Suprapubic skin (tissue), 4 donors: ENCODE measurements around the gene SPTB. TPM values are rescaled to one million over a fixed set of nuclear protein-coding genes. Genes with fewer than 3 reads are reported as not detected.
"Not testable (repeated sequence)": the region's sequence is repeated elsewhere in the genome, so short reads cannot be mapped to it uniquely, and the experiment has no call there.

Experiments used
- DNase-seq, 2 donors: peaks; one replicate each; pipeline ENCODE4 v3.0.0-alpha.2; 2019; ENCODE audit warnings: low spot score in 2 of 2
- H3K27ac ChIP-seq: fragments of 200-600 bp; sonication (generic); one replicate; pipeline ENCODE4 v1.5.1; 2019
- H3K27me3 ChIP-seq: fragments of 200-600 bp; sonication (generic); one replicate; pipeline ENCODE4 v1.5.1; 2019
- H3K36me3 ChIP-seq: fragments of 200-600 bp; sonication (generic); one replicate; pipeline ENCODE4 v1.5.1; 2019
- H3K4me1 ChIP-seq: fragments of 200-600 bp; sonication (generic); one replicate; pipeline ENCODE4 v1.5.1; 2019
- H3K4me3 ChIP-seq: fragments of 200-600 bp; sonication (generic); one replicate; pipeline ENCODE4 v1.5.1; 2019; ENCODE audit warnings: mild to moderate bottlenecking
- H3K9me3 ChIP-seq: fragments of 200-600 bp; sonication (generic); one replicate; pipeline ENCODE4 v1.5.1; 2019
- EP300 ChIP-seq: sonication (generic); formaldehyde crosslinking; IDR thresholded peaks from one replicate; pipeline ENCODE4 v1.6.1; 2017; ENCODE audit warnings: antibody characterized with exemption
- POLR2A ChIP-seq, 2 donors: fragments of 450-650 bp; IDR thresholded peaks; one replicate each; pipeline ENCODE4 v1.6.1; 2017; ENCODE audit warnings: antibody characterized with exemption in 2 of 2, mild to moderate bottlenecking in 2 of 2, moderate library complexity in 2 of 2
- POLR2AphosphoS5 ChIP-seq, 3 donors: sonication (generic); formaldehyde crosslinking; IDR thresholded peaks; one replicate each; pipeline ENCODE4 v1.6.1; 2017; ENCODE audit warnings: antibody characterized with exemption in 3 of 3
- WGBS: methylation state at CpG from one replicate; pipeline ENCODE4 v1.1.5; 2018; 5-methylcytosine and 5-hydroxymethylcytosine counted together
- total RNA-seq, 4 donors: library from RNA; depleted of rRNA; stranded (reverse); fragments of >200 nt; gene quantifications; one replicate each; pipeline ENCODE4 v1.1.0, GENCODE V29; 2016
- TF ChIP-seq, protein P1 (sequence below), 2 donors: fragments of 200-600 bp in 1 of 2; fragments of 450-650 bp in 1 of 2; sonication (generic) in 1 of 2; IDR thresholded peaks; one replicate each; pipeline ENCODE4 v1.5.1; 2016 to 2019; ENCODE audit warnings: antibody characterized with exemption in 2 of 2, mild to moderate bottlenecking in 1 of 2, moderate library complexity in 1 of 2

Gene SPTB
- total RNA-seq, 4 donors from 2014 or later: 0.44 to 2.4 (median 0.54) TPM

DNA sequence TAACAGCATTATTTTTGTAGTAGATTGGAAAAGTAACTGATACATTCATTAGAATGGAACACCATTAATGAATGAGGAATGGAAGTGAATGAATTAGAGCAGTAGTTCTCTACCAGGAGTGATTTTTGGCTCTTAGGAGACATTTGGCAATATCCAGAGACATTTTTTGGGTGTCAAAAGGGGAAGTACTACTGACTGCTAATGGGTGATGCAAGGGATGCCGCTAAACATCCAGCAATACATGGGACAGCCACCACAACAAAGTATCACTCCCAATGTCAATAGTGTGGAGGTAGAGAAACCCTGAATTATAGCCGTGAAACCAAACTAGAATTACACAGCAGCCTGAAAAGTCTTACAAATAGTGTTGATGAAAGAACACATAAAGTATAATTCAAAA, 36.1 kb upstream of the SPTB start:
- no peaks in the 10 kb centered on the region for H3K36me3 ChIP-seq
- no peaks in the 10 kb centered on the region for H3K9me3 ChIP-seq
- TF ChIP-seq, protein P1, sequence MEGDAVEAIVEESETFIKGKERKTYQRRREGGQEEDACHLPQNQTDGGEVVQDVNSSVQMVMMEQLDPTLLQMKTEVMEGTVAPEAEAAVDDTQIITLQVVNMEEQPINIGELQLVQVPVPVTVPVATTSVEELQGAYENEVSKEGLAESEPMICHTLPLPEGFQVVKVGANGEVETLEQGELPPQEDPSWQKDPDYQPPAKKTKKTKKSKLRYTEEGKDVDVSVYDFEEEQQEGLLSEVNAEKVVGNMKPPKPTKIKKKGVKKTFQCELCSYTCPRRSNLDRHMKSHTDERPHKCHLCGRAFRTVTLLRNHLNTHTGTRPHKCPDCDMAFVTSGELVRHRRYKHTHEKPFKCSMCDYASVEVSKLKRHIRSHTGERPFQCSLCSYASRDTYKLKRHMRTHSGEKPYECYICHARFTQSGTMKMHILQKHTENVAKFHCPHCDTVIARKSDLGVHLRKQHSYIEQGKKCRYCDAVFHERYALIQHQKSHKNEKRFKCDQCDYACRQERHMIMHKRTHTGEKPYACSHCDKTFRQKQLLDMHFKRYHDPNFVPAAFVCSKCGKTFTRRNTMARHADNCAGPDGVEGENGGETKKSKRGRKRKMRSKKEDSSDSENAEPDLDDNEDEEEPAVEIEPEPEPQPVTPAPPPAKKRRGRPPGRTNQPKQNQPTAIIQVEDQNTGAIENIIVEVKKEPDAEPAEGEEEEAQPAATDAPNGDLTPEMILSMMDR (IDR thresholded peaks at IDR 0.05): no peak
- TF ChIP-seq POLR2A (IDR thresholded peaks at IDR 0.05) (no peak), EP300 (no peak), POLR2AphosphoS5 (IDR thresholded peaks at IDR 0.05) (no peak)
- 84% methylated on average over 2 of the region's 2 CpGs for whole genome bisulfite sequencing
- no peak overlapping the region for H3K4me3 ChIP-seq
- DNase-seq: no peak
- no peak overlapping the region for H3K27ac ChIP-seq
- H3K27me3 ChIP-seq: no peaks in the 10 kb centered on the region
- H3K4me1 ChIP-seq: peaks cover 26% of the 10 kb centered on the region

DNA sequence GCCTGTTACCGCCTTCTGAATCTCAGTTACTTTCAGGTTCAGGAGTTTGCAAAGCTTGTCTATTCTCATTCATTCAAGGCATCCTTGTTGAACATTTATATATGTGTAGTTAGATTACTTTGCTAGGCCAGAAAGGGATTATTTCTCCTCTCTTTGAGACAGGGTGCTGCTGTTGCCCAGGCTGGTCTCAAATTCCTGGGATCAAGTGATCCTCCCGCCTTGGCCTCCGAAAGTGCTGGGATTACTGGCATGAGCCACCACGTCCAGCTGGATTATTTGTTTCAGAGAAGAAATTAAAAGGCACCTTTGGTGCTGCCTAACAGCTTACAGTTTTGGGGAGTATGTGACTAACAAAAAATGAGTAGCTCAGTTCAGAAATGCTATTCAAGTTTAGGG, 35.3 kb upstream of the SPTB start:
- H3K4me1 ChIP-seq: peaks cover 26% of the 10 kb centered on the region
- H3K36me3 ChIP-seq: no peaks in the 10 kb centered on the region
- H3K27me3 ChIP-seq: no peaks in the 10 kb centered on the region
- TF ChIP-seq, protein P1 (IDR thresholded peaks at IDR 0.05): no peak
- no peak for TF ChIP-seq POLR2AphosphoS5 (IDR thresholded peaks at IDR 0.05)
- TF ChIP-seq EP300: no peak
- TF ChIP-seq POLR2A (IDR thresholded peaks at IDR 0.05): no peak
- 19% methylated on average over 4 of the region's 4 CpGs for WGBS
- DNase-seq: no peak
- H3K9me3 ChIP-seq: no peaks in the 10 kb centered on the region
- H3K27ac ChIP-seq: peak overlapping the region; percentile 98
- peak overlapping the region; percentile 99 for H3K4me3 ChIP-seq

DNA sequence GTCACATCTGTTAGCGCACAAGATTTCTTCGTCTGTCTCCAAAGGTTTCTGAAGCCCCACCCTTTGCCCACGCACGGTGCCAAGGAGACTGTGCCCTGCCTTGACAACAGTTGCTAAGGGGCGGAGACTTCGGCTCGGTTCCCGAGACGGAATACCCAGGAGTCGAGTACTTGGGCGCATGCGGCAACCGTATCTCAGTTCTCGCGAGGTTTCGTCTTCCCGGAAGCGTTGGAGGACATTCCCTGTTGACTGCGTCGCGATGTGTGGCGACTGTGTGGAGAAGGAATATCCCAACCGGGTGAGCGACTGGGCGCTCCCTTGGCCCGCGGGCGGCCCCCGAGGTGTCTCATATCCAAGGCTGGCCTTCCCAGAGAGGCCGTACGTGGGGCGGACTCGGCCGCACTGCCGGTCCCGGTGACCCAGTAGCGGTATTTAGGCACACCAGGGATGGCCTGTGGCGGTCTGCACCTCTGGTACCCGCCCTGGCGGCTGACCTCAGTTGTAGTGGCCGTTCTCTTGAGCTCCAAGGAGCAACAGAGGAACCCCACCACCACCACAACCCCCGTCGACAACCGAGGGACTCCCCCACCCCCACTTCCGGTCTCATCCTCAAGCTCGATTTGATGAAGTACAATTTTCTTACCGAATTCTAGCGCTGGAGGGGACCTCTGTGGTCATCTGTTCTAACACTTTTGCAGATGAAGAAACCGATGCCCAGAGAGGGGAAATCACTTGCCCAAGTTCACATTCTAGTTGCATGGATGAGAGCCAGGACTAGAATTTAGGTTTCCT, 34.7 kb upstream of the SPTB start, which contains the start of gene CHURC1:
Gene CHURC1 (plus strand): TSS at position 219 of the 792 bp plus-strand sequence. CDS start 41 bp downstream, at position 260.
- Histone ChIP-seq H3K4me3 (peak within 1 kb of the TSS; percentile 99), H3K36me3 (no peaks in the 10 kb centered on the region), H3K9me3 (no peaks in the 10 kb centered on the region), H3K27ac (peak within 1 kb of the TSS; percentile 98), H3K4me1 (peaks cover 26% of the 10 kb centered on the region), H3K27me3 (no peaks in the 10 kb centered on the region)
- DNase-seq: peak; percentile 99 to 100
- WGBS: 1% methylated on average over 19 of the region's 49 CpGs
- TF ChIP-seq, protein P1 (IDR thresholded peaks at IDR 0.05): no peak
- TF ChIP-seq POLR2AphosphoS5 (IDR thresholded peaks at IDR 0.05) (peak; percentile 88 to 98 (median 93)), POLR2A (IDR thresholded peaks at IDR 0.05) (peak; percentile 65 to 94)

DNA sequence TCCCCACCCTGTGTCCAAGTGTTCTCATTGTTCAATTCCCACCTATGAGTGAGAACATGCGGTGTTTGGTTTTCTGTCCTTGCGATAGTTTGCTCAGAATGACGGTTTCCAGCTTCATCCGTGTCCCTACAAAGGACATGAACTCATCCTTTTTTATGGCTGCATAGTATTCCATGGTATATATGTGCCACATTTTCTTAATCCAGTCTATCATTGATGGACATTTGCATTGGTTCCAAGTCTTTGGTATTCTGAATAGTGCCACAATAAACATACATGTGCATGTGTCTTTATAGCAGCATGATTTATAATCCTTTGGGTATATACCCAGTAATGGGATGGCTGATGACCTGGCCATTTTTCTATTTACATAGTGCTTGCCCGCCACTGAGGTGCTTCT, 33.8 kb upstream of the SPTB start:
- DNase-seq, H3K27me3 ChIP-seq, H3K36me3 ChIP-seq, H3K4me3 ChIP-seq, H3K9me3 ChIP-seq: not testable (repeated sequence)
- 77% methylated on average over 5 of the region's 5 CpGs for WGBS
- Histone ChIP-seq H3K4me1 (peaks cover 26% of the 10 kb centered on the region), H3K27ac (peak overlapping the region; percentile 98)

DNA sequence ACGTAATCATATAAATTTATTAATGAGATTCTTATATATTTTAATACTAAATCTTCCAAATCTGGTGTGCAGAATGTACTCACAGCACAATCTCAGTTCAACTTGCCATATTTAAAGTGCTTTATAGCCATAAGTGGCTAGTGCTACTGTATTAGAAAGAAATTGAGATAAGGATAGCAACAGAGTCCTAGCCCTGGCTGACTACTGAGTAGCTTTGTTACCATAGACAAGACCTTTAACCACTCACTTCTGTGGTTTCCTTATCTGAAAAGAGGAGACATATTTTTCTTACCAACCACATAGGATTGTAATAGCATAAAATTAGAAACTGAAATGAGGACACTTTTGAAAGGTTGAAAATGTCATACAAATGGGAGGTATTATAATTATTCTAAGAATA, 32.6 kb upstream of the SPTB start:
- no peaks in the 10 kb centered on the region for H3K27me3 ChIP-seq
- no peak overlapping the region for H3K27ac ChIP-seq
- H3K4me1 ChIP-seq: peaks cover 23% of the 10 kb centered on the region
- WGBS: 96% methylated on average over 1 of the region's 1 CpG
- H3K4me3 ChIP-seq: no peak overlapping the region
- DNase-seq: no peak
- no peaks in the 10 kb centered on the region for H3K9me3 ChIP-seq
- H3K36me3 ChIP-seq: no peaks in the 10 kb centered on the region
- TF ChIP-seq, protein P1 (IDR thresholded peaks at IDR 0.05): no peak
- no peak for TF ChIP-seq POLR2AphosphoS5 (IDR thresholded peaks at IDR 0.05)
- no peak for TF ChIP-seq POLR2A (IDR thresholded peaks at IDR 0.05)
- TF ChIP-seq EP300: no peak
